Measurements from ENCODE around the gene ERF.
A peak's percentile ranks its signal among the peaks of the same experiment; 100 is the strongest.

Gene ERF

GRCh38 chr19:42254850-42255765 lies at the start of gene ERF:
Gene ERF, minus strand, starts transcription at chr19:42255128. Its CDS starts 129 bp downstream, at chr19:42254999.
- DNase-seq, result peak; percentile 25

DNA sequence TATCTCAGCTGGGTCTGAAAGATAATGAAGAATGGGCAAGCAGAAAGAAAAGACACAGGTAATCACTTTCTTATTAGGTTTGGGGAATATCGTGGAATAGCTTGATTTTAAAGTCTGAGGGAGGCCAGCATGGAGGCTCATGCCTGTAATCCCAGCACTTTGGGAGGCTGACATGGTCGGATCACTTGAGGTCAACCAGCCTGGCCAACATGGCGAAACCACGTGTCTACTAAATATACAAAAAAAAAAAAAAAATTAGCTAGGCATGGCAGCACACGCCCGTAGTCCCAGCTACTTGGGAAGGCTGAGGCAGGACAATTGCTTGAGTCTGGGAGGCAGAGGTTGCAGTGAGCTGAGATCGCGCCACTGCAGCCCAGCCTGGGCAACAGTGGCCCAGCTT lies 48.9 kb upstream of the ERF start:
- no peak for DNase-seq

DNA sequence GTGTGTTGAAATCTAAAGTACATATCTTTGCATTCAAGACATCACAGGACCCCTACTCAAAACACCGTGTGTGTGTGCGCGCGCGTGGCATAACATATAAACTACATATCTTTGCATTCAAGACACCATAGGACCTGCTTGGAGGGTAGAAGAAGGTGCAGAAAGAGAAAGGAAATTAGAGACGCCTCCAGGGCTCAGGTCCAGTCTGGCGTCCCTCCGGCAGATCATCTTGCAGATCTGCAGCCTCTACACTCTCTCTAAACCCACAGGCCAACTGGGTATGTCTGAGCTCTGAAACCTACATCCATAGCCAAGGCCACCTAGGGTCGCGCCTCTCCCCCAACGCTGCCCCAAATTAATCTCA lies 48.2 kb upstream of the ERF start:
- no peak for DNase-seq

GRCh38 chr19:42301646-42302203 lies 46.8 kb upstream of the ERF start, which contains the start of gene PRR19:
Gene PRR19, plus strand, starts transcription at chr19:42302132. Its CDS starts 7,453 bp downstream, at chr19:42309585.
- no peak for DNase-seq

- DNase-seq, result no peak
Measured at GRCh38 chr19:42297039-42297438, 42.1 kb upstream of the ERF start.

DNA sequence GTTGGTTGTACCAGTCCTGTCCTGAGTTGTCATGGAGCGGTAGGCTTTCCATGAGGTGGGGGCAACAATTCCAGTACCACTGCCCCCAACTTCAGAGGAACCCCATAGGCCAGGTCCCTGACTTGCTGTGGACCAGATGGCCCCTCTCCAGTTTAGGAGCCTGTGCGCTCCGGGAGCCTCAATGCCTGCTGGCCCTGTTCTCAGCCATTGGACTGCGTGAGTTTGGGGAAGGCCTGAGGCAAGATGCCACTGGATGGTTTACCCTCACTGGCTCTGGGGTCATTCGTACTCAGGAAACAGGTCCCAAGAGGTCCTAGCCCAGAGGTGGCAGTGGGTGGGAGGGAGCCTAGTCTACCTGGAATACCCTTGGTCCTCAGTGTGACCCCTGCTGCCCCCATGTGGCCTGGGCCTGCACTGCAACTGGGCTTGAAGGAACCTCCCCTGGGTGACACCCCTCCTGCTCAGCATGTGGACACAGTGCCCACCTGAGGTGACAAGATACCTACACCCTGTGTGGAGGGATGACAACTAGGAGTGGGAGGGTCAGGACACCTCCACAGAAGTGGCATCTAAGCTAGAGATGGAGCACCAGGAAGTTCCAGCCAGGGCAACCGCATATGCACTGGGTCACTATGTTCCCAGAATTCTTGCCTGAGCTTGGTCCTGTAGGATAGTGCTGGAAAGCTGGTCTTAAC lies 41.0 kb upstream of the ERF start:
- no peak for DNase-seq

DNA sequence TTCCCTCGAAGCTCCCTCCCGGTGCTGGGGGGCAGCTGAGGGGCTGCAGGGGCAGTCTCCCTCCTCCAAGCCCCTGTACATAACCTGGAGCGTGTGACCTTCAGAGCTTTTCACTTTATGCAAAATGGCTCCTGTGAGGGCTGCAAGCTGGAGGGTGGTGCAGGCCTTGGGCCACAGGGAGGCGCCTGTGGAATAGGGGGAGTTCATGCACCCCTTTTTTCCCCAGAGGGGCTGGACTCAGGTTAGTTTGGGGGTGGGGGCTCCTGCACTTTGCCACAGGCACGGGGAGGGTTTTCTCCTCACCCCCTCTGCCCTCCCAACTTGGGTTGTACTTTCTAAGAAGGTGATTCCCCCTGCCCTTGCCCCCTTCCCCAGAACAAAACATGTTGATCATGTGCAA lies 40.4 kb upstream of the ERF start:
- DNase-seq, result no peak

DNA sequence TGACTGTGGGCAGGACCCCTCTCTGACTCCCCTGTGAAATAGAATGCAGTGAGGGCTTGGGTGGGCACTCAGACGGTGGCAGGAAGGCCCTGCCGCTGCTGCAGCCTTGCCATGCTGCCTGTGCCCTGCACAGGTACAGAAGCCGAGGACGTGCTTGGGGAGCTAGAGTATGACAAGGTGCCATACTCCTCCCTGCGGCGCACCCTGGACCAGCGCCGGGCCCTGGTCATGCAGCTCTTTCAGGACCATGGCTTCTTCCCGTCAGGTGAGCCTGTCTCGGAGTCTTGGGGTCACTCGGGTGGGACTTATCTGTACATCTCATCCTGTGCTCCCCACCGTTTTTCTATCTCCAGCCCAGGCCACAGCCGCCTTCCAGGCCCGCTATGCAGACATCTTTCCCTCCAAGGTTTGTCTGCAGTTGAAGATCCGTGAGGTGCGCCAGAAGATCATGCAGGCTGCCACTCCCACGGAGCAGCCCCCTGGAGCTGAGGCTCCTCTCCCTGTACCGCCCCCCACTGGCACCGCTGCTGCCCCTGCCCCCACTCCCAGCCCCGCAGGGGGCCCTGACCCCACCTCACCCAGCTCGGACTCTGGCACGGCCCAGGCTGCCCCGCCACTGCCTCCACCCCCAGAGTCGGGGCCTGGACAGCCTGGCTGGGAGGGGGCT lies 39.7 kb upstream of the ERF start:
- no peak for DNase-seq

DNA sequence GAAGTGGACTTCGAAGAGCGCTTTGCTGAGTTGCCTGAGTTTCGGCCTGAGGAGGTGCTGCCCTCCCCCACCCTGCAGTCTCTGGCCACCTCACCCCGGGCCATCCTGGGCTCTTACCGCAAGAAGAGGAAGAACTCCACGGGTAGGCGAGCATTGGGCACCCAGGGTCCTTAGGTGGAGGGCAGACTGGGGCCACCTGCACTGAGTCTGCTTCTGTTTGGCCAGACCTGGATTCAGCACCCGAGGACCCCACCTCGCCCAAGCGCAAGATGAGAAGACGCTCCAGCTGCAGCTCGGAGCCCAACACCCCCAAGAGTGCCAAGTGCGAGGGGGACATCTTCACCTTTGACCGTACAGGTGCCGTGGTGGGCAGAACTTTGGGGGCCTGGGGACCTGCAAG lies 39.0 kb upstream of the ERF start:
- DNase-seq, result no peak

- DNase-seq, result no peak
Measured at GRCh38 chr19:42293540-42293939, 38.6 kb upstream of the ERF start.

- no peak for DNase-seq
Measured at GRCh38 chr19:42292963-42293362, 38.0 kb upstream of the ERF start.

- DNase-seq, result no peak
Measured at GRCh38 chr19:42292042-42292960, 37.4 kb upstream of the ERF start.

DNA sequence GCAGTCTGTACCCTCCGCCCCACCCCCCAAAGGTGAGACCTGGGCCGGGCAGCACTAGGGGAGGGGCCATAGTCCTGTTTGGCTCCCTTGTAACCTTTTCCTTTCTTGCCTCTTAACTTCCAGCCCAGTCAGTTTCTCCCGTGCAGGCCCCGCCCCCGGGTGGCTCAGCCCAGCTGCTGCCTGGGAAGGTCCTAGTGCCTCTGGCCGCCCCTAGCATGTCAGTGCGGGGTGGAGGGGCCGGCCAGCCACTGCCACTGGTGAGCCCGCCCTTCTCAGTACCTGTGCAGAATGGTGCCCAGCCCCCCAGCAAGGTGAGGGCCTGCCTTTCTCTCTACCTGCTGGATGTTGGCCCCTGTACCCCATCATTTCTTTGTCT lies 36.5 kb upstream of the ERF start:
- no peak for DNase-seq

- no peak for DNase-seq
Measured at GRCh38 chr19:42290523-42291434, 35.9 kb upstream of the ERF start.

- DNase-seq, result no peak
Measured at GRCh38 chr19:42290136-42290522, 35.2 kb upstream of the ERF start.

DNA sequence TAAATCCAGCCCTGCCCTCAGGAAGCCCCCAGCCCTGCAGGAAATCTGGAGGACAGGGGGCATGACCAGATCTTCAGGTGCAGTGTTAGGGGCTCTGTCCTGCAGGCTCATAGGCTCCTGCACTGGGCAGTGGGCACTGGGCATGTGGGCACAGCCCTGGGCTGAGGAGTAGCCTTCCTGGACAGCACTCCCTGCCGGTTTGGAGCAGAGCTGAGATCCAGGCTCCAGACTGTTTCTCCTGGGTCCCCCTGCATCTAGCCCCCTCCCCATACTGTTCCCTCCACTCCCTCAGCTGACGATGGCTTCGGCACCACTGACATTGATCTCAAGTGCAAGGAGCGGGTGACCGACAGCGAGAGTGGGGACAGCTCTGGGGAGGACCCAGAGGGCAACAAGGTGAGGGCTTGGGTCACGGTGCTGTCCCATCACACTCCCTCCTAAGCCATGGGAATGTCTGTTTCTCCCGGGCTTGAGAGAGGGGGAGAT lies 34.7 kb upstream of the ERF start:
- no peak for DNase-seq

GRCh38 chr19:42288881-42289555 lies 34.1 kb upstream of the ERF start:
- DNase-seq, result no peak

- DNase-seq, result no peak
Measured at GRCh38 chr19:42288387-42288786, 33.5 kb upstream of the ERF start.

- DNase-seq, result no peak
Measured at GRCh38 chr19:42287827-42288107, 32.8 kb upstream of the ERF start.

DNA sequence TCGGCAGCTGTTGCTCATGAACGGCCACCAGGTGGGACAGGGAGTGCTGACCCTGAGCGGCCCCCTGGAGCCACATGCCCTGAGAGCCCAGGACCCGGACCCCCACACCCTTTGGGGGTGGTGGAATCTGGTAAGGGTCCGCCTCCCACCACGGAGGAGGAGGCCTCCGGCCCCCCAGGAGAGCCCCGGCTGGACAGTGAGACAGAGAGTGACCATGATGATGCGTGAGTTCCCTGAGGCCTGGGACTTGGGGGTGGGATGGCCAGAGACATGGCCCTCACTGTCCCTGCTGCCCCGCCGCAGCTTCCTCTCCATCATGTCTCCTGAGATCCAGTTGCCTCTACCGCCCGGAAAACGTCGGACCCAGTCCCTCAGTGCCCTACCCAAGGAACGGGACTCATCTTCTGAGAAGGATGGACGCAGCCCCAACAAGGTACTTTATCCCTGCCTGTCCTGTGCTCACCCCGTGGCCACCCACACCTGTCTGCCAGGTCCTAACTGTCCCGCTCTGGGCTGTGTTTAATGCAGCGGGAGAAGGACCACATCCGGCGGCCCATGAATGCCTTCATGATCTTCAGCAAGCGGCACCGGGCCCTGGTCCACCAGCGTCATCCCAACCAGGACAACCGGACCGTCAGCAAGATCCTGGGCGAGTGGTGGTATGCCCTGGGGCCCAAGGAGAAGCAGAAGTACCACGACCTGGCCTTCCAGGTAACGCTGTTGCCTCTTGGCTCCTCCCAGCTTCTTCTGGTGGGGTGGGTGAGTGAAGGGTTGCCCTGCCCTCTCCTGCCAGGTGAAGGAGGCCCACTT lies 32.3 kb upstream of the ERF start:
- DNase-seq, result no peak

All from NCI-H1417 treated with DMSO at 0.1 percent for 48 hours (cell line).